Measurements from ENCODE around the gene IRF4.

IRF4 gene

DNA sequence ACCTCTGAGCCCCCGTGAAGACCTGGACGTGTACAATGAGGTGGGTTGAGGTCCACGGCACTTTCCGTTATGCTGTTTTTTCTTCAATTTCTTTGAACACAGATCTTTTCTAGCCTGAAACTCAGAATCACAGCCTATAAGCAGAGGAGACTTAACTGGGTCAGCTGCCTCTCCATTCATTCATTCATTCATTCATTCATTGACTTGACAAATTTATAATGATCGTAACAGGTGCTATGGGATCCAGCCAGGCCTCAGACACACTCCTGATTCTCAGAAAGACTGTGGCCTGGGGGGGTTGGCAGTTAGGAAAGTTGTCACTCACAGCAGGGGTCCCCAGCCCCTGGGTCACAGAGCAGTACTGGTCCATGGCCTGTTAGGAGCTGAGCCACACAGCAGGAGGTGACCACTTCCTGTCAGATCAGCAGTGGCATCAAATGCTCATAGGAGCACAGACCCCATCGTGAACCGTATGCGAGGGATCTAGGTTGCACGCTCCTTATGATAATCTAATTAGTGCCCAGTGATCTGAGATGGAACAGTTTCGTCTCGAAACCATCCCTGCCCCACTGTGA is 38.6 kb upstream of the IRF4 start:
- no peak overlapping the region for H3K27ac ChIP-seq
- DNase-seq (ENCODE audit: low read depth, low spot score), result no peak

DNA sequence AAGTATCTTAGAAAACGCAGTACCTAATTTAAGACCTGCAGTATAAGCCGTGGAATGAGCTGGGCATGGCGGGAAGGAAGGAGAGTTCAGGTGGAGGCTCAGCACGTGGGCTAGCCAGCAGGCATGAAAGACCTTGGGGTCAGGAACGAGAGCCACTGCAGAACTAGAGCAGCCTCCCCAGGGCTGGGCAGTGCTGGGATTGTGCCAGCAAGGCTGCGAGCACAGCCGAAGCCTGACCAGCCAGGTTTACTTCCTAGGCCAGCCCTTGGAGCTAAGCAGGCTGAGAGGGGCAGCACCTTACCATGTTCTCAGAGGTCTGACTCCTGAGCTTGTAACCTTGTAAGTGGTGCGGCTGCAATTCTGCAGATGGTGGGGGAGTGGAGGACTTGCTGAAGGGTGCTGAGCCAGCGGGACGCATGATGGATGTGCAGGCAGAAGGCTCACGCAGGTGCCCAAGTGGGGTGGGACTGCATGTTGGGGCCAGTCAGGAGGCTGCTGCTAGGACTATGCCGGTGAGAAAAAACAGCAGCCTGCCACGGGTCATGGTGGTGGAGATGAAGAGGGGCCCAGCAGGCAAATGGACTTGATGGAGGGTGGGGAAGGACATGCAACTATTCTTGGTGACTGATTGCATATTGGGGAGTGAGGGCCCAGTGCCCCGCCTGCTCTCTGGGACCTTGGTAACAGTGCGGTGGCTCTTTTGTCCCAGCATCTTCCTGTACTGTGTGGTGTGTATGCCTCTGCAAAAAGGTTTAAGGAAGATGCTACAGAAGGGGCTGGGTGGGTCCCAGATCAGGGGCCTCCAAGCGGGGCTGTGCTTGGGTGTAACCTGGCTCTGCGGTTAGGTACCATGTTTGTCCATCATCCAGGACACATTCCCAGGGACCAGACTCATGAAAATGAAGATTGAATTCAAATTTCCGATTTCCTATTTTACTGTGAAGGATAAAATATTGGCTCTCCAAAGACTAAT is 37.6 kb upstream of the IRF4 start:
- H3K27ac ChIP-seq, result no peak overlapping the region
- no peak for DNase-seq (ENCODE audit: low read depth, low spot score)

DNA sequence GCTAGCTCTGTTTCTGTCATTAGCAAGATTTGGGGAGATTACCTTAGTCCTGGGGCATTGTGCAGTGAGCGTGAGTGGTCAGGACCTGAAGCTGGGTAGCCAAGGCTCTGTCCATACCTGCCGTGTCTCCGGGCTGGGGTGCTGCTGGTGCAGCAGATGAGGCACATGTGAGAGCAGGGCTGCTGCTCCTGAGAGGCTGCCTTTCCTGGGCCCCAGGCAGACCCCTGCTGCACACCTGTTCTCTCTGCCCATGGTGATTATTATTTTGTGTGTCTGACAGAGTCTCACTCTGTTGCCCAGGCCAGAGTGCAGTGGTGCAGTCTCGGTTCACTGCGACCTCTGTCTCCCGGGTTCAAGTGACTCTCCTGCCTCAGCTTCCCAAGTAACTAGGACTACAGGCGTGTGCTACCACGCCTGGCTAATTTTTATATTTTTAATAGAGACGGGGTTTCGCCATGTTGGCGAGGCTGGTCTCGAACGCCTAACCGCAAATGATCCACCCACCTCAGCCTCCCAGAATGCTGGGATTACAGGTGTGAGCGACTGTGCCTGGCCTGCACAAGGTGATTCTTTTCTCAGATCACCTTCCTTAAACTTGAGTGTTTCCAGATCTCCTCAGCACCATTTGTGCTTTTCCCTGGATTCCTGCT is 36.8 kb upstream of the IRF4 start:
- DNase-seq (ENCODE audit: low read depth, low spot score), result no peak
- no peak overlapping the region for H3K27ac ChIP-seq

DNA sequence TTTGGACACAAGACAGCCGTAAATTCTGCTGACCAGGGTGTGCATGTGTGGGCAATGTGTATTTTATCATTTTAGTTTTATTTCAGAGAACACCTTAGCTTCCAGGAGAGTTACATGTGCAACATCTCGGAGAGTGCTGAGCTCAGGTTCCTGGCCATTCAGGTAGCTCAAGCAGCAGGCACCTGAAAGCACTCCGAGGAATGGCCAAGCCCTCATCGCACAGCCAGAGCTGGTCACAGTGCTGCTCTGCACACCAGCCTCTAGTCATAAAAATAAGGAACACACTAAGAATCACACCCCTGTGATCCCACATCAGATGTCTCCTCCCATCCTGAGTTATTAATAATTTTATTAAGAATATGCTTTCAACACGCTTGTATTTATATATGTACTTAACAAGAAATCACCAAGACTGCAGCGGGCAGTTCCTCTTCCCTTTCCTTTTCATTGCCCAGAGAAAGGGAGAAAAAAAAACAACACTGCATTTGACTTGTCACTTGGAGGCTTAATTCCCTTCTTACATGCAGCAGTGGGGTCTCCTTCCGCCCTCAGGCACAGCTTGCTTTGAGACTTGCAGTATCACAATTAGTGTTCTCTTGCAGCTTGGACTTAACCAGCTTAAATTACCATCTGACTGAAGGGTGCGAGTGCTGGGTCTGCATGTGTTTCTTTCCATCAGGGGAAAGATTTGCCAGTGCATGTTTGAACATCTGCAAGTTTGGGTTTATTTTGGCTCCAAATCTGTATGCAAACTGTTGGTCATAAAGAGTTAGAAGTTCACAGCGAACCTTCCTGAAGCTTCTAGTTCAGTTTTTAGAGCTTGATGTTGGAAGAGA is 36.0 kb upstream of the IRF4 start:
- DNase-seq (ENCODE audit: low read depth, low spot score), result no peak
- no peak overlapping the region for H3K27ac ChIP-seq

DNA sequence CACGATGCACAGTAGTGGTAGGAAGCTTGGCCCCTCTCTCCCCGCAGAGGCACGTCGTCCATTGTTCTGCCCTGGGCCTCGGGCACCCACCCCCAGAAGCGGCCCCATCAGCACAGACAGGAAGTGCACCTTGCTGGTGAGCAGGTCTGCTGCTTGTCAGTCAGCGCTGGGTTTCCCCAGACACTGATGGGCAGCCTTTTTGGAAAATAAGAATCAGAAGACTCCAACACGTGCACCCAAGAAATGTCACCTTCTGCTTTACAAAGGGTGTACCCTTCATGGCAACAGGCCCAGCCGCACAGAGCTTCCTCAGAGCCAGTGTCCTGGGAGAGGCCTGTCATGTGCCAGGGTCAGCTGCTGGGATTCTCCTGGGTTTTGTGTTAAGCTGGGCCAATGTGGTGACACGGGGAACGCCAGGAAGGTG is 34.7 kb upstream of the IRF4 start:
- H3K27ac ChIP-seq, result no peak overlapping the region
- DNase-seq (ENCODE audit: low read depth, low spot score), result no peak

DNA sequence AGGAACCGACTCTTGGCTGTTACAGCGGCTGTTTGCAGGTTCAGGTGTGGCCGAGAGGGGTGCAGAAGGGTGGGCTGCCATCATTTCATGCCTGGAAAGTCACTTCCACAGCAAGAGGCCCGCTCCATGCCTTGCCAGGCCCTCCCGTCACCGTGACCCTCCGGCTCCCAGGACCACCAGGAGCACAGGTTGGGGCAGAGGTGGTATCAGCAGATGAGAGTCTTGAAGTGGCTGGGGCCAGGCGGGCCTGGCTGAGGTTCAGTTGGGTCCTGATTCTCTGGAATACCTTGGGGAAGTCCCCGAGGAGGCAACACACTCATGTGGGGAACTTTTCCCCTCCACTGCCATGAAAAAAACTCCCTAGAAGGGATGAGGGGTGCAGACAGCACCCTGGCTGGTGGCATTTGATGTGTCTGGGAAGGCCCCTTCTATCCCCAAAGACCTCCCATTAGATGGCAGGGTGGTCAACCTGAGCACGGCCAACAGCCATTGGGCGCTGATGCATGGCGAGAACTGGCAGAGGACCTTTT is 34.2 kb upstream of the IRF4 start:
- DNase-seq (ENCODE audit: low read depth, low spot score), result no peak
- H3K27ac ChIP-seq, result no peak overlapping the region

DNA sequence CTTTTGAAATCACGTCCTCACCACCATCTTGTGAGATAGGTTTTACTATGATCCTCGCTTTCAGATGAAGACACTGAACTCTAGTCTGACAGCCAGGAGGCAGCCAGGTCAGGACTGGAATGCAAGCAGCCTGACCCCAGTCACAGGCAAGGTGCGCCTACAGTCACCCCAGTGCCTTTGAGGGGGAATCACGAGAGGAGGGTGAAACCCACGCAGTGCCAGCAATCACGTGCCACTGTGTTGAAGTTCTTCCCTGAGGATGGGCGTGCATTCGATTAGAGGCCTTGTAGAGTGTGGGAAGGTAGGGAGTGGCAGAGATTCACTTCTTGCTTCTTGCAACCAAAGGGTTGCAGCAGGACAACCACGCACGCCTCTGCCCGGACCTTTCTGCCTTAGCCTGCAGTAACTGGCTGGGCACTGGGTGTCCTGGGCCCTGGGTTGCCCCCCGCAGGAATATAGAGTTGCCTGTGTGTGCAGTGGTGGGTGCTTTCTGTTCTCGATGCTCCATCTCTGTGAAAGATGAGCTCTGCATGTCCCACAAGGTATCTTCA is 33.7 kb upstream of the IRF4 start:
- no peak for DNase-seq (ENCODE audit: low read depth, low spot score)
- H3K27ac ChIP-seq, result no peak overlapping the region

DNA sequence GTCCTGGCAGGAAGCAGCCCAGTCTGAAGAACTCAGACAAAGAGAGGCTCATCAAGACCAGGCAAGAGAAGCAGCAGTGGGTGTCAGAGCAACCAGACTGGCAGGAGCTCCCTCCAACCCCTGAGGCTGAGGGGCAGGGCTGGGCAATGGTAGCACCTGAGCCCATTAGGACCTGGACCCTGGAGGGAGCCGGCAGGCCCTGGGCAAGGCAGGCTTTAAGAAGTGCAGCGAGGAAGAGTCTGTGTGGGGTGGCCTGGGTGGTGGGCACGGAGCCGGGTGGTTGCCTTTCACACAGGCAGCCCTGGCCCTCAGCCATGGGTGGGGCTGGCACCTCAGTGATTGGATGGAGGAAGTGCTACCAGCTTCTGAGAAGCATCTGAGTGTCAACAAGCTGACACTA is 33.1 kb upstream of the IRF4 start:
- no peak for DNase-seq (ENCODE audit: low read depth, low spot score)
- H3K27ac ChIP-seq, result no peak overlapping the region

DNA sequence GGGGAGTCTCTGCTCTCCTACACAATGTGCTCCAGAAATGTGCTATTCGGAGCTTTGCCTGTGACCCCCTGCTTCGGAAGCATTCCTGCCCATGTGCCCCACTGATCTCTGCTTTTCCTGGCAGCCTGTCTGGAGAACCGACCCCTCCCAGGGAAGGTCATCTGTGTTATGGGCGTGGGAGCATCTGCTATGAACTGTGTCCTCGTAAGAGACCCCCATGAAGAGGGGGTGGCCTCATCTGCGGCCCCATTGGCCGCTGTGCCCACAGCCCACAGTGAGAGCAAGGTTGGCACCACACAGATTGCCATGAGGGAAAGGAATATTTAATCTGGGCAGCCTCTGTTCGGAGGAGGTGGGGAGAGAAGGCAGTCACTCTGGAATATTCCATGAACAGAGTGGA is 32.7 kb upstream of the IRF4 start:
- H3K27ac ChIP-seq, result no peak overlapping the region
- no peak for DNase-seq (ENCODE audit: low read depth, low spot score)

DNA sequence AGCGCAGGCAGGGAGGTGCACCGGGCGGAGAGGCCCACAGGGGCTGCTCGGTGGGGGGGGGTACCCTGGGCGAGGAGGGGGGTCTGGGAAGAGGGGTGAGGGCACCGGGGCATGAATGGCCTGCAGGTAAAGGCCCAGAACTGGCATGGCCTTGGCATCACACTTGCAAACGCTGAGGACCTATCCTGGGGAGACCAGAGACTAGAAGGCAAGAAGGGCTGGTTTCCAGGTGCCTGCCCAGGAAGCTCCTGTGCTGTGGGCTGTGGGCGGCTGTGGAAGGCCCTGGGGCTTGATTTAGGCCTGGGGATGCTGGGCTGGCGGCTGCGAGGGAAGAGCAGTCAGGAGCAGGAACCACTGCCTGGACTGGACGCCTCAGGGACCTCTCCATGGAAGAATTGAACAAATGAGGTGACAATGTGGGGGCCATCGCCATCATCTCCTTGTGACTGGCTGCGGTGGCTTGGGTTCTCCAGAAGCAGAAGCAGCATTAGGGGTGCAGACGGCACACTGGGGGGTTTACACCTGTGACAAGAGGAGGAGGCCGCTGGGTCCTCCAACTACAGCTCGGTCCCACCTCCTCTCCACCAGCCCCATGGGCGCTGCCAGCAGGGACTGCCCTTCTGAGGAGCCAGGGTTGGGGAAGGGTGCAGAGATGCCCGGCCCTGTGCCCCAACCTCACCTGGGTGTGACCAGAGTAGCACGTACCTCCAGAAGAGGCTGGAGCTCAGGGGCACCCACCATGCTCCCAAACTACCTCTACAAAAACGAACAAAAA is 32.1 kb upstream of the IRF4 start:
- DNase-seq (ENCODE audit: low read depth, low spot score), result no peak
- no peak overlapping the region for H3K27ac ChIP-seq

DNA sequence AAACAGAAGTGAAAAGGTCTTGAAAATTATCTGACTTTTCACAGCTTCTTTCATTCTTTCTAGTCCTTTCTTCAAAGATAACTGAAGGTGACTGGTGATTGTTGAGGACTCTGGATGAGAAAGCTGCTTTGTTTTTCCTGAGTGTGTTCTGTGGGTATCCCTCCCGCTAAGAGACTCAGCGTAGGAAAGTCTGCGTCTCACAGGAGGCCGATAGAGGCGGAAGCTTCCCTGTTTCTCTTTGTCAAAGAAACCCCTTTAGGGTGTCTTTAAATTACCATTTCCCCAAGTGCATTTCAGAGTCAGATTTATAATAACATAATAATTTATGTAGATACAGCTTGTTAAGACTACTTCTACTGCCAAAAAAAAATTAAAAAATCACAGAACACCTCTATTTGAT is 31.2 kb upstream of the IRF4 start:
- no peak for DNase-seq (ENCODE audit: low read depth, low spot score)
- no peak overlapping the region for H3K27ac ChIP-seq

DNA sequence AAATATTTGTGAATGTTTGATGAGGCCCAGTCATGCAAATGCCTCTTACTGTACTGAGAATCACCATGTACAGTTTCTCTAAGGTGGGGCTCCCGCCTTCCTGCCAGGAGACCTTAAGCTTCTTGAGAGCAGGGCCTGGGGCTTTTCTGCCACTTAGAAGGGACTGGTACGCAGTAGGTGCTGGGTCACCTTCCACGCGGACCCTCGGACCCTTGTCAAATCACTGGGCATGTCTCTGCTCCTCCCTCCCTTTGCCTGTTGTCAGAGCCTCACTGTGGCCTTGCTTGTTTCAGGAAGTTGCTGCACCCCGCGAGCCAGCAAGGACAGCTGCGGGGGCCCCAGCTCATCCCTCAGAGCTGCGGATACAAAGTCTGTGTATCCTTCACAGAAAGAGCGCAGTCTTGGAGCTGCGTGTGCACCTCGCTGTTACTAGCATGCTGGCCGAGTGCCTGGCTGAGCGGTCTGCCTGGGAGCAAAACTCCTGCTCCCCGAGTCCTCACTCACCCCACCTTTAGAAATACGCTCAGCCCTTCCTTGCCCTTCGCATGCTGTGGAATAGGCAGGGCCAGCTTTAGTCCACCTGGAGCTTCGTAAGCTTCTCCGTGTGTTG is 30.7 kb upstream of the IRF4 start:
- no peak for DNase-seq (ENCODE audit: low read depth, low spot score)
- no peak overlapping the region for H3K27ac ChIP-seq

DNA sequence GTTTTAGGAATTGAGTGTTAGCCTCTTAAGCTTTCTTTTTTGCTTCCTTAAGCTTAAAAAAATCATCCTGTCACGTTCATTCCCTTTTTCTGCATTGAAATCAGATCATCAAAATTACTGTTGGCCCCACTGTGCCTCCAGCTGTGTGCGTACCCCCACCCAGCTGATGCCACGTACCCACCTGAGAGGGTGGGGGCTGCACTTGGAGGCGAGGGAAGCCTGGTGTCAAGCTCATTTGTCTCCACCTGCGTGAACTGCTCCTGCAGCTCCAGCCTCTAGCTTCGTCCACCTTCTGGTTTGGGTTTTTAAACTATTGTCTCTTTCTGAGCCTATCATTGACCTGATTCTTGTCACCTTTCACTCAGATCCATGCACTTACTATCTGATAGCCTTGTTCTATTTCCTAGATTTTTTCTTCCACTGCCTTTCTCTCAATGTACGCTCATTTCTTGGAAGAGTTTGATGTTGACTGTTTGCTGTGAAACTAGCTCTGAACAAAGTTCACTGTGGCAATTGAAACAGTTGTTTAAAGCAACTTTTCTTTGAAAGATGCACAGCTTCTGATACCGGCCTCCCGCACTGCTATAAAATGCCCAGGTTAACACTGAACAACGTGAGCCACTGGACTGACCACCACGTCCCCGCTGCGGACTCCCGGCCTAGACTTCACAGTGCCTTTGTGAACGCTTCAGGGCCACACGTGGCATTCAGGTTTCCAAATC is 30.0 kb upstream of the IRF4 start:
- no peak for DNase-seq (ENCODE audit: low read depth, low spot score)
- no peak overlapping the region for H3K27ac ChIP-seq

DNA sequence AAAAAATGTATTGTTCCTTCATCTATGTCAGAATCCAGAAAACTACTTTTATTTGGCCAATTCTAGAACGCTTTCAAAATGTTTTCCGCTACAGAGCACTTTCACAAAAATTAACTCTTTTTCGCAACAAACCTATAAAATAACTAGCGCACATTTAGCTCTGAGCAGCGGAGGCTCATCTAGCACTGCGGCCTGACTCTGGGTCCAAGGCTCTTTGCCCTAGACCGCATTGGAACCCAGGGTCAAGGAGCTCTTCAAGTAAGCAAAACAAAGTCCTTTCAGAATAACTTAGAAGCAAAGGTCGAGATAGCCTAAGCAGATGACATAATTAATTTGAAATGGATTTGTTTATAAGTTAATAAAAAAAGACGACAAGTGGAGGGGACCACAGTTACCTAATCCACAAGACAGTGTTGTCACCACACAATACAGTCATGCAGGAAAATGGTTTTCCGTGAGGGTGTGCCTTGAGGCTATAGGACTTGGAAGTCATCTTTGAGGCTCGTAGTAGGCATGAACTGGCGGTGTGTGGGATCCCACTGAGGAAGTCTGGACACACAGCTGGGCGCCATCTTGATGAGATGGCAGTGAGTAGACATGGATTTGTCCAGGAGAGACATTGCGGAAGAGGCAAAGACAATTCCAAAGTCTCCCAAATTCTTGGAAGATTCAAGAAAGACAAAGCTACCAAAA is 29.2 kb upstream of the IRF4 start:
- H3K27ac ChIP-seq, result no peak overlapping the region
- no peak for DNase-seq (ENCODE audit: low read depth, low spot score)

DNA sequence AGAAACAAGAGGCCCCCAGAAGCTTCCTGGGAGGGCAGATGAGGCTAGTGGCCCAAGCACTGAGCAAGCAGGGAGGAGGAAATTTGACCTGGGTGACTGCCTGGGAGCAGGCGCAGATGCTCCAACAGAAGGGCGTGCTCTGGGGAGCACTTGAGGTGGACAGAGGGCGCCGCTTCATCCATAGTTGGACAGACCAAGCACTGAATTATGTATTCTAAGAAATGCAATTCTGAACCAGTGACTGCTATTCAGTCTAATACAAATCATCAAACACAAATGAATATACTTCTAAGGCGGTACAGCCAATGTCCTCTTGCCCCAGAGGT is 28.7 kb upstream of the IRF4 start:
- no peak overlapping the region for H3K27ac ChIP-seq
- DNase-seq (ENCODE audit: low read depth, low spot score), result no peak

DNA sequence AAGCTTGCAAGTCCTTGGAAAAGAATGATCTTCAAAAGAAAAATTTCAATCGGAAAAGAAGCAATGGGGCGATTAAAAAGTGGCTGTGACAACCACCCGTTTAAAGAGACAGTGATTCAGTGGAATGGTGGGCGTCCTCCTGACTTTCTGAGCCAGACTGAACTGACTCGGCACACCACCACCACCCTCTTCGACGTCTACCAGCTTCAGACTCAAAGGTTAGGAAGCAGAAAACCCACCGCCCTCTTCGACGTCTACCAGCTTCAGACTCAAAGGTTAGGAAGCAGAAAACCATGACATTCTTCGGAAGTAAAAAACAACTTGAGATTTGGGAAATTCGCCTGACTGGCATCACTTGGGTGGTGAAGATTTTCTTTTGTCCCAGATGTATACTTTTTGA is 28.3 kb upstream of the IRF4 start:
- no peak for DNase-seq (ENCODE audit: low read depth, low spot score)
- no peak overlapping the region for H3K27ac ChIP-seq

DNA sequence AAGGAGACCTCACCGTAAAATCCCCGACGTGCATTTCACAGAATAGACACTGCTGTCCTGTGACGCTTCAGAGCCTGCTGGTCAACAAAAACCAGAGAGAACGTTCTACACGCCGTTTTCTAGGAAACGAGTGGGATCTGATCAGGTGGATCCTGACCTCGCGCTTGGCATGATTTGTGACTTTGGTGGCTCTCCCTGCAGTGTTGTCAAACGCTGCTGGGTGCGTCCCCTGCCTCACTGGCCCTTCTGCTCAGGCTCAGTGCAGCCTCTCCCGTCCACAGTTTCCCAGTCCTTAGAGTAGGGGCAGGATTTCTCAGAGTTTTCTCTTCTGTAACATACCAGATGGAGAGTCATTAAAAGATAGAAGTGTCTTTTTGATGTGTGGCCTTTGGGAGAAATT is 27.6 kb upstream of the IRF4 start:
- H3K27ac ChIP-seq, result no peak overlapping the region
- no peak for DNase-seq (ENCODE audit: low read depth, low spot score)

Data from epithelial cell of prostate (primary cell).